Measurements from ENCODE around the gene SP1. TPM values are rescaled to one million over a fixed set of nuclear protein-coding genes. Genes with fewer than 3 reads are reported as not detected.
"Not testable (repeated sequence)": the region's sequence is repeated elsewhere in the genome, so short reads cannot be mapped to it uniquely, and the experiment has no call there.

Gene SP1
- total and polyA plus RNA-seq, 2 donors from 2014 or later = 15.1 to 126 TPM

- Histone ChIP-seq H3K27me3 (ENCODE audit: control insufficient read depth, insufficient read depth, low read length) (no peaks in the 10 kb centered on the region), H3K9me3 (ENCODE audit: control insufficient read depth in 2 of 3, insufficient read depth in 1 of 3, low read length in 3 of 3) (no peaks in the 10 kb centered on the region), H3K4me3 (ENCODE audit: low read length in 3 of 3) (no peak overlapping the region), H3K27ac (ENCODE audit: low read depth in 2 of 2, low read length in 2 of 2) (no peak overlapping the region), H3K36me3 (ENCODE audit: control insufficient read depth in 2 of 3, insufficient read depth in 3 of 3, low read length in 3 of 3) (peaks cover 6 to 31% (median 19%) of the 10 kb centered on the region in 3 donors), H3K9ac (ENCODE audit: low read length in 3 of 3) (no peak overlapping the region), H3K4me1 (ENCODE audit: control insufficient read depth in 2 of 3, insufficient read depth in 2 of 3, low read depth in 1 of 3, low read length in 3 of 3) (peaks cover 0 to 4% (median 4%) of the 10 kb centered on the region in 3 donors)
- FAIRE-seq (no peak), DNase-seq (peak in 1 of 5 donors; percentile 5)
- TF ChIP-seq CTCF (IDR thresholded peaks at IDR 0.05; ENCODE audit: borderline replicate concordance, extremely low read depth, insufficient read depth) = no peak
- intact Hi-C loops (cut with DNase I) = no loop called here
These were observed 31.0 kb downstream of the SP1 start for GRCh38 chr12:53410951-53411350.

- no peak overlapping the region for H3K4me3 ChIP-seq (ENCODE audit: low read length in 3 of 3)
- DNase-seq (no peak), FAIRE-seq (no peak)
- H3K4me1 ChIP-seq (ENCODE audit: control insufficient read depth in 2 of 3, insufficient read depth in 2 of 3, low read depth in 1 of 3, low read length in 3 of 3) = peaks cover 0 to 4% (median 4%) of the 10 kb centered on the region in 3 donors
- no peak overlapping the region for H3K27ac ChIP-seq (ENCODE audit: low read depth in 2 of 2, low read length in 2 of 2)
- no peaks in the 10 kb centered on the region for H3K27me3 ChIP-seq (ENCODE audit: control insufficient read depth, insufficient read depth, low read length)
- TF ChIP-seq CTCF (IDR thresholded peaks at IDR 0.05; ENCODE audit: borderline replicate concordance, extremely low read depth, insufficient read depth) = no peak
- intact Hi-C loops (cut with DNase I) = no loop called here
- H3K9ac ChIP-seq (ENCODE audit: low read length in 3 of 3) = no peak overlapping the region
- no peaks in the 10 kb centered on the region for H3K9me3 ChIP-seq (ENCODE audit: control insufficient read depth in 2 of 3, insufficient read depth in 1 of 3, low read length in 3 of 3)
- peaks cover 6 to 27% (median 15%) of the 10 kb centered on the region in 3 donors for H3K36me3 ChIP-seq (ENCODE audit: control insufficient read depth in 2 of 3, insufficient read depth in 3 of 3, low read length in 3 of 3)
These were observed 33.7 kb downstream of the SP1 start for GRCh38 chr12:53413485-53414204.

GRCh38 chr12:53414756-53415417 lies 34.9 kb downstream of the SP1 start:
- intact Hi-C loops (cut with DNase I) = no loop called here
- Histone ChIP-seq H3K27ac (ENCODE audit: low read depth in 2 of 2, low read length in 2 of 2) (no peak overlapping the region), H3K4me3 (ENCODE audit: low read length in 3 of 3) (no peak overlapping the region), H3K4me1 (ENCODE audit: control insufficient read depth in 2 of 3, insufficient read depth in 2 of 3, low read depth in 1 of 3, low read length in 3 of 3) (peaks cover 0 to 4% (median 4%) of the 10 kb centered on the region in 3 donors), H3K9ac (ENCODE audit: low read length in 3 of 3) (no peak overlapping the region), H3K27me3 (ENCODE audit: control insufficient read depth, insufficient read depth, low read length) (no peaks in the 10 kb centered on the region), H3K9me3 (ENCODE audit: control insufficient read depth in 2 of 3, insufficient read depth in 1 of 3, low read length in 3 of 3) (no peaks in the 10 kb centered on the region), H3K36me3 (ENCODE audit: control insufficient read depth in 2 of 3, insufficient read depth in 3 of 3, low read length in 3 of 3) (peaks cover 6 to 17% (median 10%) of the 10 kb centered on the region in 3 donors)
- no peak for TF ChIP-seq CTCF (IDR thresholded peaks at IDR 0.05; ENCODE audit: borderline replicate concordance, extremely low read depth, insufficient read depth)
- DNase-seq (peak in 1 of 5 donors; percentile 26), FAIRE-seq (no peak)

- intact Hi-C loops (cut with DNase I); FAIRE-seq; H3K9me3 ChIP-seq (ENCODE audit: control insufficient read depth in 2 of 3, insufficient read depth in 1 of 3, low read length in 3 of 3); H3K4me3 ChIP-seq (ENCODE audit: low read length in 3 of 3); H3K4me1 ChIP-seq (ENCODE audit: control insufficient read depth in 2 of 3, insufficient read depth in 2 of 3, low read depth in 1 of 3, low read length in 3 of 3); H3K27ac ChIP-seq (ENCODE audit: low read depth in 2 of 2, low read length in 2 of 2); H3K27me3 ChIP-seq (ENCODE audit: control insufficient read depth, insufficient read depth, low read length); H3K9ac ChIP-seq (ENCODE audit: low read length in 3 of 3): not testable (repeated sequence)
- H3K36me3 ChIP-seq (ENCODE audit: control insufficient read depth in 2 of 3, insufficient read depth in 3 of 3, low read length in 3 of 3) = peaks cover 4 to 14% (median 7%) of the 10 kb centered on the region in 3 donors
- peak in 1 of 5 donors; percentile 9 for DNase-seq
These were observed 35.9 kb downstream of the SP1 start for GRCh38 chr12:53415752-53416389.

- intact Hi-C loops (cut with DNase I); H3K27ac ChIP-seq (ENCODE audit: low read depth in 2 of 2, low read length in 2 of 2); H3K9ac ChIP-seq (ENCODE audit: low read length in 3 of 3); H3K27me3 ChIP-seq (ENCODE audit: control insufficient read depth, insufficient read depth, low read length); H3K4me1 ChIP-seq (ENCODE audit: control insufficient read depth in 2 of 3, insufficient read depth in 2 of 3, low read depth in 1 of 3, low read length in 3 of 3); H3K9me3 ChIP-seq (ENCODE audit: control insufficient read depth in 2 of 3, insufficient read depth in 1 of 3, low read length in 3 of 3); H3K36me3 ChIP-seq (ENCODE audit: control insufficient read depth in 2 of 3, insufficient read depth in 3 of 3, low read length in 3 of 3); H3K4me3 ChIP-seq (ENCODE audit: low read length in 3 of 3); FAIRE-seq: not testable (repeated sequence)
- DNase-seq = peak in 1 of 5 donors; percentile 8
These were observed 37.4 kb downstream of the SP1 start for GRCh38 chr12:53417291-53417816.

Measured in kidney (tissue), 14 donors.